Measurements from ENCODE around the gene CUL4A.
"Not testable (repeated sequence)": the region's sequence is repeated elsewhere in the genome, so short reads cannot be mapped to it uniquely, and the experiment has no call there.

The CUL4A gene

DNA sequence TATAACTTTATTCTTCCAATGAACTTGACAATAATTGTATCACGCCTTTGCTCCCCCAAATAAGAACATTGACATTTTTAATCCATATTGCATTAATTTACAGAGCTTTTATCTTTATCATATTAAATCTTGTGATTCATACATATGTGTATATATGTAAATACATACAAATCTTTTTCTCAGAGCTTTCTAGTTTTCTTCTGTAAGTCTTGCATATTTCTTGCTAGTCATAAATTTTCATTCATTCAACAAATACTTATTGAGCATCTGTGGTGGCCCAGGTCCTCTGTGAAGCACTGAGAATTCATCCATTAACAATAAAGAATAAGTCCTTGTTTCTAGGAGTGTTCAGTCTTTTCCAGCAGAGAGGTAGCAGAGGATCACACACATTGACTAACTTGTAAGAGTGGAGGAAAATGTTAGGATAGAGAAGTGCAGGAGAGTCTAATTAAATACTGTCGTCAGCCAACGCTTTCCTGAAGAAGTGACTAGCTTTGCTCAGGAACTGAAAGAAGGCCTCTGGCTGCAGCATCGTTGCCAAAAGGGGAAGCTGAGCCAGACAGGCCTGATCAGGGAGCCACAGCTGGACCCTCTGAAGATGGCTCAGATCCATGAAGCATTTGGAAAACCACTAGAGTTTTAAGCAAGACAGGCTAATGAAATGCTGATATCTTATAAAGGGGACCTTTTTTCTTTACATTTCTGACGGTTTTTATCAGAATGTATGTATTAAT lies 49.1 kb downstream of the CUL4A start:
- H2AFZ ChIP-seq (ENCODE audit: low read length), result no peak overlapping the region

DNA sequence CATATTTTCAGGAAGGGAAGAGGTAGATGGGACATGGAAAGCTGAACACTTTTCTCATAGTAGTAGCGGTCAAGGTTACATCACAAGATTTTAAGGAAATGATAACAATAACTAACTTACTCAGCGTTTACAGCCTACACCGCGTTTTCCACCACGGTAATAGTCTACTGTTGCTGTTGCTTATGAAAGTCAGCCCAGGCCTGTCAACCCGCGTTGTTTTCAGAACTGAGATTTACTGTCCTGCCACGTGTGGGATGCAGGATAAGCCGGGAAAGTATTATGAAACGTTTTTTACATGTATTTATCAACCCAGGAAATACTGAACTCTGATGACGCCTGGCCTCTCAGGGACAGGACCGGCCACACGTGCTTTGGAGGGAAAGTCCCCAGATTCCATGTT lies 51.6 kb downstream of the CUL4A start:
- Histone ChIP-seq H3K4me2 (ENCODE audit: low read length) (no peak overlapping the region), H3K4me3 (ENCODE audit: low read depth, low read length, poor library complexity, severe bottlenecking) (no peak overlapping the region), H3K9me3 (ENCODE audit: low read length) (0 out of 2 replicates have a peak, but pooled peaks cover 5% of the 10 kb centered on the region), H3F3A (ENCODE audit: insufficient read depth, low read length) (no peaks in the 10 kb centered on the region), H4K20me1 (ENCODE audit: insufficient read depth, low read length) (no peaks in the 10 kb centered on the region), H3K27ac (ENCODE audit: low read depth, low read length, poor library complexity, severe bottlenecking) (no peak overlapping the region), H3K9ac (ENCODE audit: low read length) (no peak overlapping the region), H3K27me3 (ENCODE audit: insufficient read depth, low read length) (no peaks in the 10 kb centered on the region), H3K36me3 (ENCODE audit: insufficient read depth, low read length) (peaks cover 83% of the 10 kb centered on the region), H3K9me2 (ENCODE audit: low read depth, low read length) (no peaks in the 10 kb centered on the region), H3K4me1 (ENCODE audit: insufficient read depth, low read length, severe bottlenecking) (no peaks in the 10 kb centered on the region), H3K79me2 (ENCODE audit: insufficient read depth, low read length) (no peaks in the 10 kb centered on the region), H2AFZ (ENCODE audit: low read length) (no peak overlapping the region)
- TF ChIP-seq, protein P1, sequence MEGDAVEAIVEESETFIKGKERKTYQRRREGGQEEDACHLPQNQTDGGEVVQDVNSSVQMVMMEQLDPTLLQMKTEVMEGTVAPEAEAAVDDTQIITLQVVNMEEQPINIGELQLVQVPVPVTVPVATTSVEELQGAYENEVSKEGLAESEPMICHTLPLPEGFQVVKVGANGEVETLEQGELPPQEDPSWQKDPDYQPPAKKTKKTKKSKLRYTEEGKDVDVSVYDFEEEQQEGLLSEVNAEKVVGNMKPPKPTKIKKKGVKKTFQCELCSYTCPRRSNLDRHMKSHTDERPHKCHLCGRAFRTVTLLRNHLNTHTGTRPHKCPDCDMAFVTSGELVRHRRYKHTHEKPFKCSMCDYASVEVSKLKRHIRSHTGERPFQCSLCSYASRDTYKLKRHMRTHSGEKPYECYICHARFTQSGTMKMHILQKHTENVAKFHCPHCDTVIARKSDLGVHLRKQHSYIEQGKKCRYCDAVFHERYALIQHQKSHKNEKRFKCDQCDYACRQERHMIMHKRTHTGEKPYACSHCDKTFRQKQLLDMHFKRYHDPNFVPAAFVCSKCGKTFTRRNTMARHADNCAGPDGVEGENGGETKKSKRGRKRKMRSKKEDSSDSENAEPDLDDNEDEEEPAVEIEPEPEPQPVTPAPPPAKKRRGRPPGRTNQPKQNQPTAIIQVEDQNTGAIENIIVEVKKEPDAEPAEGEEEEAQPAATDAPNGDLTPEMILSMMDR (IDR thresholded peaks at IDR 0.05; ENCODE audit: low read length), result no peak
- no peak for TF ChIP-seq EZH2 (IDR thresholded peaks at IDR 0.05; ENCODE audit: borderline replicate concordance, low read length)

More for the DNA sequence above, 49.1 kb downstream of the CUL4A start:
- H3K4me2 ChIP-seq (ENCODE audit: low read length), result no peak overlapping the region
- no peak overlapping the region for H3K4me3 ChIP-seq (ENCODE audit: low read depth, low read length, poor library complexity, severe bottlenecking)
- no peaks in the 10 kb centered on the region for H4K20me1 ChIP-seq (ENCODE audit: insufficient read depth, low read length)
- H3K79me2 ChIP-seq (ENCODE audit: insufficient read depth, low read length), result no peaks in the 10 kb centered on the region
- H3K4me1 ChIP-seq (ENCODE audit: insufficient read depth, low read length, severe bottlenecking), result no peaks in the 10 kb centered on the region
- no peaks in the 10 kb centered on the region; the same call in 1 of the 2 replicates for H3F3A ChIP-seq (ENCODE audit: insufficient read depth, low read length)
- no peak for TF ChIP-seq EZH2 (IDR thresholded peaks at IDR 0.05; ENCODE audit: borderline replicate concordance, low read length)
- TF ChIP-seq, protein P1 (IDR thresholded peaks at IDR 0.05; ENCODE audit: low read length), result no peak
- no peaks in the 10 kb centered on the region for H3K27me3 ChIP-seq (ENCODE audit: insufficient read depth, low read length)
- peaks cover 90% of the 10 kb centered on the region for H3K36me3 ChIP-seq (ENCODE audit: insufficient read depth, low read length)
- H3K9me3 ChIP-seq (ENCODE audit: low read length), result 0 out of 2 replicates have a peak, but pooled peaks cover 5% of the 10 kb centered on the region
- H3K9me2 ChIP-seq (ENCODE audit: low read depth, low read length), result no peaks in the 10 kb centered on the region
- H3K27ac ChIP-seq (ENCODE audit: low read depth, low read length, poor library complexity, severe bottlenecking), result no peak overlapping the region
- H3K9ac ChIP-seq (ENCODE audit: low read length), result no peak overlapping the region

DNA sequence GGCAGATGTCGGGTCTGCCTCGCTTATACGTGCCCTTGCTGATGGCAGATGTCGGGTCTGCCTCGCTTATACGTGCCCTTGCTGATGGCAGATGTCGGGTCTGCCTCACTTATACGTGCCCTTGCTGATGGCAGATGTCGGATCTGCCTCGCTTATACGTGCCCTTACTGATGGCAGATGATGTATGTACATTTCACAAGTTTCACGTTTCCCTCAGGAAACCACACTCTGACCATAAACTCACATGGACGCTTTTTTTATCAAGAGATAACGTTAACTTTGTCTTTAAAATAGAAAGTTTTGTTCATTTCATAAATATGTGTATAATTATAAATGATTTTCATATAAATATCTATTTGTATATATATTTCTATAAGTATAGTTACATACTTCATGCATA lies 53.6 kb downstream of the CUL4A start:
- H2AFZ ChIP-seq (ENCODE audit: low read length); H3K27me3 ChIP-seq (ENCODE audit: insufficient read depth, low read length); H3K9me3 ChIP-seq (ENCODE audit: low read length); H3K9me2 ChIP-seq (ENCODE audit: low read depth, low read length); H3K4me3 ChIP-seq (ENCODE audit: low read depth, low read length, poor library complexity, severe bottlenecking); H3K4me1 ChIP-seq (ENCODE audit: insufficient read depth, low read length, severe bottlenecking); H3K4me2 ChIP-seq (ENCODE audit: low read length); H4K20me1 ChIP-seq (ENCODE audit: insufficient read depth, low read length); H3K79me2 ChIP-seq (ENCODE audit: insufficient read depth, low read length); H3K27ac ChIP-seq (ENCODE audit: low read depth, low read length, poor library complexity, severe bottlenecking); H3F3A ChIP-seq (ENCODE audit: insufficient read depth, low read length); H3K9ac ChIP-seq (ENCODE audit: low read length): not testable (repeated sequence)
- H3K36me3 ChIP-seq (ENCODE audit: insufficient read depth, low read length), result peaks cover 67% of the 10 kb centered on the region
